Activated CD8-positive, alpha-beta memory T cell treated with anti-CD3 and anti-CD28 coated beads for 1 hour (primary cell): ENCODE data around the gene LRRIQ1.
"Not testable (repeated sequence)": the region's sequence is repeated elsewhere in the genome, so short reads cannot be mapped to it uniquely, and the experiment has no call there.

Experiments
- DNase-seq, 2 donors: peaks; one replicate each; pipeline ENCODE4 v3.0.0-alpha.2; 2020; ENCODE audit warnings: low read depth in 1 of 2; ENCODE audit errors: extremely low read depth in 1 of 2

The LRRIQ1 gene, protein sequence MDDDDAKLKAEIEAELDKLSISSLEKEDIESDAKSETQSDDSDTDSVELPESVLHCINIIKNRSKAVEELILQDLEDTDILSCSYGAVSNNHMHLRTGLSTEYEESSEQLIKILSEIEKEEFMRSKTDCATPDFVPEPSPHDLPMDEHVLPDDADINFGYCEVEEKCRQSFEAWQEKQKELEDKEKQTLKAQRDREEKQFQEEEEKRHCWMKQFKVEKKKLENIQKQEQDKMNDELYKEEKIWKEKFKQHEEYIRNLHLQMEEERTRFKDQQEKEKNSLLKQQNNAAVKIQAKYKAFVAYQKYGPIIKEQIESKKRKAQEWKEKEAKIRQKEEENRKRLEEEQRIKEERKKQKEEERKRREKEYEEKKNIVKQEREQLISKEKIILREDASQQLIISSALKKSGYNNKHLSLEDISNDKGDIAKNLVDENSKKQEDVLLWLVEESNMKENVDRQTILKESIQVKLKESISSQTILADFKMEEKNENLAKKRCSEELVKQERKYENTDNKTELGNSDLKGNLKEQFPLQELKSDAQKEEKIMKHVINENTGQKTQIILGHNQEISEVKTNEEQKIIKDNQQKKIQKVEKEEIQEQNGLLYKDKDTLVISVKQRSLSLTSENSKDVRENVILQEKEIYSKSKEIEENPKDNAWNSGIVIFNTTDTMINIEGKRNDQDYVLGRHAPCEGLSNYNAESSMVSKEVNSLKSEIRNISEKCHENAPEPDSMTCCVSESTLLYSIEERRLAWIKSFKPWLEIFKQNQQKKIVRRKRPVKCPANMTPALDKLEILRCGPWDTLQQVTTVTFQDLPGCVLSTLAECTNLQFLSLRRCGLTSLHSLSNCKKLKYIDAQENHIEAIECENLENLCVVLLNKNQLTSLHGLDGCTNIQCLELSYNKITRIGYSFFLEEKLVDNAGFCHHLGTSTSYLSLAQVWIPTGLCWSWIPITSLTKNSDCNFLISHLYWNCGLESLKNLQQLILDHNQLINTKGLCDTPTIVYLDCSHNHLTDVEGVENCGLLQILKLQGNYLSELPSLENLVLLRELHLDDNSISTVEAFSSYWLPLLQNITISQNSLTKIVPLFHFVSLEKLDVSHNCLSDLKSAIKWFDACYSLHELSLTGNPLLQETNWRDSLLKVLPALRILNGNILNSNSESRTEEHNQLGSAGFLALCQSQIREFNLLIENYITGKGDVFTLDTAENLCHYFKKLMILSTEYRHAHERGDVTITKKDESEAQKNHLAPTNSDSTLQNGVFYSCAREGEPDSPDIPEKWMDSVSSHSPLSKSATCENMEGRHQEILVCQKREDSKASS (N-terminal part only)

DNA sequence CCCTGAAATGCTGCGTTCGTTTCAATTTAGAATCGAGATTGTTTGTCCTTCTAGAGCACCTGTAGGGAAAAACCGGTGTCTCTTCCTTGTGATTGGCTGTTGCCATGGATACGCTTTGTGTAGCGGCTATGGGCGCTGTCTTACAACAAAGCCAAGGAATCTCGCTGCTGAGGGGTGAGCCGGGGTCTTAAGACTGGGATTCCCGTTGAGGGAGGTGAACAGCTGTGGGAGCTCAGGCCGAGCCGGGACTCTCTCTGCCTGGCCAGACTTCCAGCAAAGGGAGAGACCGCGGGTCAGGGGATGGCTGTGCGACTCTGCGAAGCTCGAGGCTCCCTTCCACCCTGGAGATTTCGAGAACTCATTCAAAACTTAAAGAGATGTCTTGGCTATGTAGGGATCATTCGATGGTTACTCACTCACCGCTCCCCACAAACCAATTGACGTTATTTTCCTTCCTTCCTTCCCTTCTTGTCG, at the start of gene LRRIQ1, which contains the start of gene TSPAN19:
Gene LRRIQ1 (plus strand): TSS at position 118 of the 474 bp plus-strand sequence. CDS start 1,826 bp downstream, outside the sequence.
Gene TSPAN19 (minus strand): TSS at position 44 of the 474 bp plus-strand sequence. CDS start 6,331 bp downstream, outside the sequence.
- DNase-seq = no peak

DNA sequence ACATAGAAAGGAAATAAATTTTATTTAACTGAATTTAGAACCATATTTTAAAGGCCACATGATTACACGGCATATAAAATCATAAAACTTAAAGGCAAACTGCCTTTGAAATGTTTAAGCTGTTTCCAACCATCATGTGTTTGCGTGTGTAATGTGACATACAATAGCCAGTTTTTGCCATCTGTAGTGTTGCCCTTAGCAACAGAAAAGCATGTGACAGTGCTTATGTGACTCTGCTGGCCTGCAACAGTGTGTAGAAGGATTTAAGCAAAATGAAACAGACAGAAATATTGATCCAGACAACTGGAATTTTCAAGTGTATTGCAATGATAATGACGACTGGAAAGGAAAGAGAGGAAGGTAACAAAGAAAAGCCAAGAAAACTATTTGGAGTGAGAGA, 49.6 kb upstream of the LRRIQ1 start:
- no peak for DNase-seq

DNA sequence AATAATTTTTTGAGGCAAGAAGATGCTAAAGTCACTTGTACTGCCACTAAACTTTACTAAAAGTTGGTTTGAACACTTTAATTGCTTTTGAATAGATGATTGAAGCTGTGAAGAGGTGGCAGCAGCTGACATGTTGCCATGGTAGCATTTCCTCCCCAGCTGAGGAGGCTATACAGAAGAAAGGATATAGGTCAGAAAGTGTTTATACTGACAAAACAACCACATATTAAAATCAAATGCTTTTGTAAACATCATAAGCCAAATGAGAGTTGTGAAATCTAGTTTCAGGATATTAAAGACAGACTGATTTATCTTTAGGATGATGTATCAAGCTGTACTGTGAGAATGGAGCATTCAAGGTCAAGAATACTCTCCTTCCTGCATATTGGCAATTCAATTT, 41.7 kb upstream of the LRRIQ1 start:
- no peak for DNase-seq

DNA sequence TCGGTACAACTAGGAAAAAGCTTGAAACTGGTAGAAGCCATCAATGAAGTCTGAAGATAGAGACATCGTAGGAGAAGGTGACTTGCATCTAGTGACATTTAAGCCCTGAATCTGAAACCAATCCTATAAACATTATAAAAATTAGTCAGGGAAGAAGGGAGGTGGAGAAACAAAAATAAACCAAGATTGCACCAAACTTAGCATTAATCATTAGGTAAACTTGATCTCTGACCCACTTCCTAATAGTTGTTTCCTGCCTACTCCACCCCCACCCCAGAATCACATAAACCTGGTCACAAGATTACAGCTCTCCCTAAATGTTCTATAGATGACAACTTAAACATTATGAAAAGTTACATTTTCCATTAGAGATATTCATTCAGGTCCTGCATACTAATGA, 40.5 kb upstream of the LRRIQ1 start:
- no peak for DNase-seq

DNA sequence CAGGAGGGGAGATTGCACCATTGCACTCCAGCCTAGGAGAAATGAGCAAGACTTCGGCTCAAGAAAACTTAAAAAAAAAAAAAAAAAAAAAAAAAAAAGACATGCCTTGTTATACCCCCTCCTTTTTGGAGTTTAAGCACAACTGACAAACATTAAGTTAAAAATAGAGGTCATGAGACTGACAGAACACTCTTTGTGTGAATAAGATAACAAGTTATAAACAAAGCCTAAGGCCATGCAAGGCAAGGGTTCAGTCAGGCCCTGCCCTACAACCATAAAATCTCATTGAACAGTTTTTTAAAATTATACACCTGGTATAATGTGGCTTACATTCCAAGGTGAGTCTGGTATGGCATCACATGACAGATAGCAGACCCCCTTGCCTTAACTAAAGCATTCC, 39.4 kb upstream of the LRRIQ1 start:
- no peak for DNase-seq

DNA sequence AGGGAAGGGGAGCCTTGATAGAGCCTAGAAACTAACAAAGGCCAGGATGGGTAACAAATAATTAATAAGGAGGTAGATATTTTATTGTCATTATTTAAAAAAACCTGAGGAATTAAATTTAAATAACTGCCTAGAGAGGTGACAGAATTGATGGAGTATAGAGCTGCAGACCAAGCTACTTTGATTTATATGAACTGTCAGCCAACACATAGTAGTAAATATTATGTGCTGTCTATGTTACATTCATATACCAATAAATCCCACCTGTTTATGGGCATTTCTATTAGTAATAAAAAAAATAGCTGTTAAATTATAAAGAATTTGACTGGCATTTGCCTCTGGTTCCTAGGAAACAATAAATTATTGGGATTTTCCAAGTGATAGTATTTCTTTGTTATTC, 37.8 kb upstream of the LRRIQ1 start:
- DNase-seq = no peak

DNA sequence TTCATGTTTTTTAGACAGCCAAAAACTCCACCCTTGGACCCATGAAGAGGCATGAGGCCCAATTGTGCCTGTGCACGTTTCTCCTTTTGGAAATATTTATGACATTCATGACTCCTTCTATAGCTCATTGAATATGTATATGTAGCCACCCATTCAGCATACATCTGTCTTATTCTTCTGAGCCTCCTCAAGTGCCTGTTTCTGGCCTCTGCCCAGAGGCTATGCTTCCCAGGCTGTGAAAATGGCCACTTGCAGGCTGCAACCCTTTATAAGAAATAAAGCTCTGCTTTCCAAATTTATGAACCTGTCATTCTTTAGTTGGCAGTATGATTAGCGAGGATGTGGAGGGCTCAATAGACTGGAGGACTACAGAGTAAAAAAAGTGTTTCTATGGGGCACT, 35.4 kb upstream of the LRRIQ1 start:
- no peak for DNase-seq

DNA sequence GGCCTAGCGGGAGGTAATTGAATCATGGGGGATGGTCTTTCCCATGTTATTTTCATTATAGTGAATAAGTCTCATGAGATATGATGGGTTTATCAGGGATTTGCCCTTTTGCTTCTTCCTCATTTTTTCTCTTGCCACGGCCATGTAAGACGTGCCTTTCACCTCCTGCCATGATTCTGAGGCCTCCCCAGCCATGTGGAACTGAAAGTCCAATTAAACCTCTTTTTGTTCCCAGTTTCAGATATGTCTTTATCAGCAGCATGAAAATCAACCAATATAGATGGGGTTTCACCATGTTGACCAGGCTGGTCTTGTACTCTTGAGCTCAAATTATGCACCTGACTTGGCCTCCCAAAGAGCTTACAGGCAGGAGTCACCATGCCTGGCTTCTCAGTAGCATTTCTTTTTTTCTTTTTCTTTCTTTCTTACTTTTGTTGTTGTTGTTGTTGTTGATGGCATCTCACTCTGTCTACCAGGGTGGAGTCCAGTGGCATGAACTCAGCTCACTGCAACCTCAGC, 33.3 kb upstream of the LRRIQ1 start:
- no peak for DNase-seq

DNA sequence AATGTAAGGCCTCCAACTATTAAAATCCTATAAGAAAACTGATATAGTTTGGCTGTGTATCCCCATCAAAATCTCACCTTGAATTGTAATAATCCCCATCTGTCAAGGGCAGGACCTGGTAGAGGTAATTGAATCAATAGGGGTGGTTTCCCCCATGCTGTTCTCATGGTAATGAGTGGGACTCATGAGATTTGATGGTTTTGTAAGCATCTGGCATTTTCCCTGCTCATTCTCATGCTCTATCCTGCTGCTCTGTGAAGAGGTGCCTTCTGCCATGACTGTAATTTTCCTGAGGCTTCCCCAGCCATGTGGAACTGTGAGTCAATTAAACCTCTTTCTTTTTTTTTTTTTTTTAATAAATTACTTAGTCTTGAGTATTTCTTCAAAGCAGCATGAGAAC, 31.9 kb upstream of the LRRIQ1 start:
- no peak for DNase-seq

DNA sequence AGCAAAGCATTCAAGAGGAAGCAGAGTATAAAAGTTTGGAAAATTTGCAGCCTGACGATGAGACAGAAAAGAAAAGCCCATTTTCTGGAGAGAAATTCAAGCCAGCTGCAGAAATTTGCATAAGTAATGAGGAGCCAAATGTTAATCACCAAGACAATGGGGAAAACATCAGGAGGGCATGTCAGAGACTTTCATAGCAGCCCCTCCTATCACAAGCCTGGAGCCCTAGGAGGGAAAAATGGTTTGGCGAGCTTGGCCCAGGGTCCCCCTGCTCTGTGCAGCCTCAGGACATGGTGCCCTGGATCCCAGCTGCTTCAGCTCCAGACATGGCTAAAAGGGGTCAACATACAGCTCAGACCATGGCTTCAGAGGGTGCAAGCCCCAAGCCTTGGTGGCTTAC, 31.1 kb upstream of the LRRIQ1 start:
- DNase-seq = not testable (repeated sequence)

DNA sequence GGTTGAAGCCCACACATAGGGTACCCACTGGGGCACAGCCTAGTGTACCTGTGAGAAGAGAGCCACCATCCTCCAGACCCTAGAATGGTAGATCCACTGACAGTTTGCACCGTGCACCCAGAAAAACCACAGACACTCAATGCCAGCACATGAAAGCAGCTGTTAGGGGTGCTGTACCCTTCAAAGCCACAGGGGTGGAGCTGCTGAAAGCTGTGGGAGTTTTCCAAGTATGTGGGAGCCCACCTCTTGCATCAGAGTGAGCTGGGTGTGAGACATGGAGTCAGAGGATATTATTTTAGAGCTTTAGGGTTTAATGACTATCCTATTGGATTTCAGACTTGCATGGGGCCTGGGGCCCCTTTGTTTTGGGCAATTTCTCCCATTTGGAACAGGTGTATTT, 30.5 kb upstream of the LRRIQ1 start:
- no peak for DNase-seq

DNA sequence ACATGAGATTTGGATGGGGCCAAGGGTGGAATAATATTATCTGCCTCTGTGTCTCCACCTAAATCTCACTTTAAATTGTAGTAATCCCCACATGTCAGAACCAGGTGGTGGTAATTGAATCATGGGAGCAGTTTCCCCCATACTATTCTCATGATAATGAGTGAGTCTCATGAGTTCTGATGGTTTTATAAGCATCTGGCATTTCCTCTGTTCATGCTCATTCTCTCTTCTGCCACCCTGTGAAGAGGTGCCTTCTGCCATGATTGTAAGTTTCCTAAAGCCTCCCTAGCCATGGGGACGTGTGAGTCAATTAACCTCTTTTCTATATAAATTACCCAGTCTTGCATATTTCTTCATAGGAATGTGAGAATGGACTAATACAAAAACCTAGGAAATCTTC, 29.9 kb upstream of the LRRIQ1 start:
- no peak for DNase-seq

DNA sequence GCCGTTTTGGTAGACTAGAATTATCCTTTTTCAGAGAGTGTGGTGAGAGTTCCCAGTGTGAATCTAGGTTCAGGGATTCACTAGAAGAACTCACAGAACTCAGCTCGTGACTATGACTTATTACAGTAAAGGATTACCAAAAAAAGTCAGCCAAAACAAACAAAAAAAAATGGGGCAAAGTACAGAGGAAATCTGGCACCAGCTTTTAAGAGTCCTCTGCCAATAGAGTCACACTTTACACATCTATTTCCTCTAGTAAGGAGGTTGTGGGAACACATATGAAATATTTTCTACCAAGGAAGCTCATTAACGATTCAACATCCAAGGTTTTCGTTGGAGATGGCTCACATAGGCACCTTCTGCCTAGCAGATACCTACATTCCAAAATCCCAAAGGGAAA, 28.3 kb upstream of the LRRIQ1 start:
- DNase-seq = no peak

DNA sequence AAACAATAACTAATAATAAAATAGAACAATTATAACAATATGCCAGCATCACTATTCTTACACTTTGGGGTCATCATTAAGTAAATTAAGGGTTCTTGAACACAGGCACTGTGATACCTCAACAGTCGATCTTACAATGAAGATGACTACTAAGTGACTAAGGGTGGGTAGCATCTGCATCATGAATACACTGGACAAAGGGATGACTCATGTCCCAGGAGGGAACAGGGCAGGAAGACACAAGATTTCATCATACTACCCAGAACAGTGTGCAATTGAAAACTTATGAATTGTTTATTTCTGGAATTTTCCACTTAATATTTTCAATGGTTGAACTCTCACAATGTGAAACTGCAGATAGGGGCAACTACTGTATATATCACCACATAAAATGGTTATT, 19.7 kb upstream of the LRRIQ1 start:
- DNase-seq = no peak

DNA sequence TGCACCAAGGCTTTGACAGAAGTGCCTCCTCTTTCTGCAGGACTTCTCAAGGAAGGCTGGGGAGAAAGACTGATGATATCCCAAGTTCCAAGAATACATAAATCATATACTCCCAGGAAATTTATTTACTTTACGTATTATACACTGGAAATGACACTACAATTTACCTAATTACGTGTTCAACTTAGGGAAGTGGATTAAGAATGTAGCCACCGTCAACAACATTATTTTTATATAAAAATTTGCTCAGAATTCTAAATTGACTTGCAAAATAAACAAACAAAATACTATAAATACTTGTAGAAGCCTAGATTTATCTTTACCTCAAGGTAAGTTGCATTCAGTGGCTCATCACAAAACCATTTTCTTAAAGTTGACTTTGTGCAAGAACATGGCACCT, 19.0 kb upstream of the LRRIQ1 start:
- no peak for DNase-seq

DNA sequence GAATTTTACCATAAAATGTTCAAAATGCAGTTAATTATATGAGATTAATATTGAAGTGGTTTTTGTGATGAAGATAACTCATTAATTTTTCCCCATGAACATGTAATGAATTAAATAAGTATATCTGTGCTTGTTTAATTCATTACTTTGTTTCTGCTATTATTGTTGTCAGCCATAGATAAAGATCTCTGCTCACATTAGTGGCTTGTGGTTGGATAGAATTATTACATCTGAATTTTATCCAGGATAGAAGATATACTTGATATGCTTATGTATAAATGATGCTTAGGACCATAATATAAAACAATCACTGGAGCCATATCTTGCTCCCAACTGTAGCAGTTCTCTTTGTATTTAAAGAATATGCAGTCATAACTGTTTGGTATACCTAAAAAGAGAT, 18.5 kb upstream of the LRRIQ1 start:
- no peak for DNase-seq

DNA sequence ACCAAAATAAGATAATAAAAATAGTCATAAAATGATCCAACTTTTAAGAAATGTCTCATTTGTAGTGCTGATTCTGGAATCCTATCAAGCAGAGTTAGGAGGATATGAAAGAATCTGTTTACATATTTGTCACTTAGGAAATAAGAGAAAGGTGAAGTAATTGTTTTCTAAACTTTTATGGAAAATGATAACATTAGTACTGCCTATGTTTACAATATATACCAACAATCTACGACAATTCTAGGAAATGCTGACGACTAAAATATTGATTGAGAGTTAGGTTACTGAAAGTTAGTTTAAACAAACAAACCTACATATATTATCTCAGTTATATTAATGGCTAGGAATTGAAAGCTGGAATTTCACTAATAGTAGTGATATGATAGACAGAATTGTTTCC, 18.1 kb upstream of the LRRIQ1 start:
- DNase-seq = no peak

DNA sequence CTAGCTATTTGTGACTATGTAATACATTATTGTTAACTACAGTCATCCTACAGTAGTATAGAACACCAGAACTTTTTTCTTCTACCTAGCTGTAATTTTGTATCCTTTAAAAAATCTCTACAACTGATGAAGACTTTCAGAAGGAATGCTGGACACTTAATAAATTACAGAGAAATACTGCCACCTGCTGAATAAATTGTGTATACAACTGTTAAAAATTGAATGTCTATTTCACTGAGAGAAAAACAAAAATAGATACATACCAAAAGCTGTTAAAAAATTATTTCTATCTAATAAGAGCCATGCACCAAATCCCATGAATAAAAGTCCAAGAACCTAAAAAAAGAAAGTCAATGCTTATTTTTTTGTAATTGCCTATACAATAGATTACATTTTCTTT, 6.7 kb upstream of the LRRIQ1 start:
- no peak for DNase-seq

DNA sequence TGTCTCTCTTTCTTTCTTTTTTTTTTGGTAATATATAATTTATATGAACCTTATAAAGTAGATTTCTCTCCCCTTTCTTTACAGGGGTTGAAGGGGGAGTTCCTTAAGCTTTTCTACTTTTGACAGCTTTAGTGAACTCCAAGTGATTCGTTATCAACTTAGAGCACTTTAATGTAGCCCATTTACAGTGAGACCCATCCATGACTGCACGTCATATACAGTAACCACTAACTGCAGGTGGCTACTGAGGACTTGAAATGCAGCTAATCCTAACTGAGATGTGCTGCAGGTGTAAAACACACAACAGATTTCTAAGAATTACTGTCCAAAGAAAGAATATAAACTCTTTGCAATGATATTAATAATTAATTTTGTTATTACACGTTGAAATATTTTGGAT, 582 bp downstream of the LRRIQ1 start:
- DNase-seq = no peak

DNA sequence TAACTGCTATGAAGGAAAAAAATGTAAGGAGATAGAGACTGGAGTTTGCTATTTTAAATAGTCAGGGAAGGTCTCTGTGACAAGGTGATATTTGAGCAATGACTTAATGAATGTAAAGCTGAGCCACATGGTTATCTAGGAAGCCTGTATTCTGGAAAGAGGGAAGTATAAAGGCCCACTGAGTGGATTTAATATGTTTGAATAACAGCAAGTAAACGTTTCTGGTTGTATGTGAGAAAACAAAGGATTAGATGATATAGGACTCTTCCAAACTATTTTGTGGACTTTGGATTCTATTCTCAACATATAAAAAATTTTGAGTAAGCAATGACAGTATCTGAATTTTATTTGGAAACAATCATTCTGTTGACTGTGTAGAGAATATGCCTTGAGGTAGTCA, 5.2 kb downstream of the LRRIQ1 start:
- no peak for DNase-seq

DNA sequence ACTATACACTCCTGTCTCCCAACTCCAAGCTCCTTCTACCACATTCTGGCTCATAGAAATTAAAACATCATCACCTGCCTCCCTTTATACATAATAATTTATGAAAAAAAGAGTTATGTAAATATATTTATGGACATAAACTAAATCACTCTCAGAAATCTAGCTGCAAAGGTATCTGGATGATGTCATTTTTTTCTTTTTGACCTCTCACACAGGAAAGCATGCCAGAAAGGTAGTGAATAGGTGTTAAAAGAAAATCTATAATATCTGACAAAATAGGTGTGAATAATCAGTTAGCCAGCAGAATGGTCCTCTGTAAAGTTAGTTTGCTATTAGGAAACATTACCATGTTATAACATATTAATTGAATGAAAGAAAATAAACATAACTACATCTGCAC, 7.7 kb downstream of the LRRIQ1 start:
- no peak for DNase-seq
